GM06990 (cell line): ENCODE data around the gene PIP5K1B.
A peak's percentile ranks its signal among the peaks of the same experiment; 100 is the strongest.

Experiments
- DNase-seq: peaks from one replicate; pipeline ENCODE4 v3.0.0-alpha.2; 2011; ENCODE audit not compliant: insufficient read length; ENCODE audit errors: extremely low read depth
- H3K27me3 ChIP-seq: replicated peaks from 2 replicates; pipeline ENCODE4 v1.6.0; 2011; ENCODE audit warnings: low read length; ENCODE audit not compliant: control insufficient read depth, insufficient read depth
- H3K36me3 ChIP-seq: 2 replicates; pipeline ENCODE4 v1.5.1; 2011; ENCODE audit warnings: low read length; ENCODE audit not compliant: control insufficient read depth, insufficient read depth
- H3K4me3 ChIP-seq: replicated peaks from 2 replicates; pipeline ENCODE4 v1.5.1; 2011; ENCODE audit warnings: low read depth, mild to moderate bottlenecking, control low read depth, low read length
- TF ChIP-seq, protein P1 (sequence below): IDR thresholded peaks from 2 replicates; pipeline ENCODE4 v1.5.1; 2011; ENCODE audit warnings: low read length, control low read depth, mild to moderate bottlenecking, inconsistent platforms; ENCODE audit not compliant: insufficient read depth, poor library complexity, severe bottlenecking

The PIP5K1B gene

DNA sequence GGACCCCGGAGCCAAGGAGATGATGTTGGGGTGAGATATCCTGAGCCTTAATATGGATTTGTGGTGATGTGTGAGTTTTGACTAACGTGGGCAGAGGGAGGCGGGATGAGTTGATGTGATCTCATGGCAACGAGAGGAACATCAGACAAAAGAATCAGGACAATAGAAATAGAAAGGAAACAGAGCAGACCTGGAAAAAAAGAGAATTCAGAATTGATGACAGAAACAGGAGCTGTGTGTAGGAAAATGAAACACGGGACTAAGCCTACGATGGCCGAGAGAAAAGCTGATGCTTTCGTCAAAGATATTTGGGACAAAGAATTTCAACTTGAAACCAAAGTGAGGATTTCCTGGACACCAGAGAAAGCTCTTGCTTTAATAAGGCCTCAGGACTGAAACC, 298.0 kb downstream of the PIP5K1B start:
- Histone ChIP-seq H3K27me3 (no peaks in the 10 kb centered on the region), H3K36me3 (no peaks in the 10 kb centered on the region; the same call in 1 of the 2 replicates), H3K4me3 (no peak overlapping the region)
- TF ChIP-seq, protein P1, sequence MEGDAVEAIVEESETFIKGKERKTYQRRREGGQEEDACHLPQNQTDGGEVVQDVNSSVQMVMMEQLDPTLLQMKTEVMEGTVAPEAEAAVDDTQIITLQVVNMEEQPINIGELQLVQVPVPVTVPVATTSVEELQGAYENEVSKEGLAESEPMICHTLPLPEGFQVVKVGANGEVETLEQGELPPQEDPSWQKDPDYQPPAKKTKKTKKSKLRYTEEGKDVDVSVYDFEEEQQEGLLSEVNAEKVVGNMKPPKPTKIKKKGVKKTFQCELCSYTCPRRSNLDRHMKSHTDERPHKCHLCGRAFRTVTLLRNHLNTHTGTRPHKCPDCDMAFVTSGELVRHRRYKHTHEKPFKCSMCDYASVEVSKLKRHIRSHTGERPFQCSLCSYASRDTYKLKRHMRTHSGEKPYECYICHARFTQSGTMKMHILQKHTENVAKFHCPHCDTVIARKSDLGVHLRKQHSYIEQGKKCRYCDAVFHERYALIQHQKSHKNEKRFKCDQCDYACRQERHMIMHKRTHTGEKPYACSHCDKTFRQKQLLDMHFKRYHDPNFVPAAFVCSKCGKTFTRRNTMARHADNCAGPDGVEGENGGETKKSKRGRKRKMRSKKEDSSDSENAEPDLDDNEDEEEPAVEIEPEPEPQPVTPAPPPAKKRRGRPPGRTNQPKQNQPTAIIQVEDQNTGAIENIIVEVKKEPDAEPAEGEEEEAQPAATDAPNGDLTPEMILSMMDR, result no peak
- DNase-seq, result no peak

DNA sequence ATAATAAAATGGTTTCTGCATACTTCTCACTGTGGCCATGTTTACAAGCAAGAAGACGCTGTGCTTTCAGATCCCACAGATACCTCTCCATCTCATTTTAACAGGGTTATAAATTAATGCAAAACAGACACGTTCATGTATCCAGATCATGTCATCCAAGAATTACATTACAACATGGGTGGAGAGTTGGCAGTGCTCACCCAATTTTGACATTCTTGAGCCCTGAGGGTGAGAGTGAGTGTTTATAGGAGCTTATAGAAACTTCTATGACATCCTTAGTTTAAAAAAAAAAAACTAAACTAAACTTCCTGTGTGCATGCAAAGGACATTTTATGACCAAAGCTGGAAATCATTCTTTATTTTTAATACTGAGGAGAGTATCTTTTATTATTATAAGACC, 299.8 kb downstream of the PIP5K1B start:
- DNase-seq, result no peak
- TF ChIP-seq, protein P1, result no peak
- H3K36me3 ChIP-seq, result no peaks in the 10 kb centered on the region; the same call in 1 of the 2 replicates
- H3K4me3 ChIP-seq, result no peak overlapping the region
- H3K27me3 ChIP-seq, result no peaks in the 10 kb centered on the region

DNA sequence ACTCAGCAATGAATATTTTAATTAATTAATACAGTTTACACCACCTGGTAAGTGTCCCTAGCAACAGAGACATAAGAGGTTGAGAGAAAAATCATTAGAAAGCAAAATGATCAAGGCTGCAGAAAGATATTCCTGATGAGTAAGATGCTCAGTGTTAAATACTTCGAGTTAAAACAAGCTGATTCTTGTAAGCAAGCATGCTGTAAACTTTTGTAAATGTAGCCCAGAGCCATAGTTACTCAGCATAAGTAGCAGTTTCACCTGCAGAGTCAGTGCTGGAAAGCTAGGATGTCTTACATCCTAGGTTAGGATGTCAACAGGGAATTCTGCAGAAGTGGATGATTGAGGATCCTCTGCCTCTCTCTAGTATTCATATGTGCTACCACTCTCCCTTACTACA, 304.7 kb downstream of the PIP5K1B start:
- TF ChIP-seq, protein P1, result no peak
- Histone ChIP-seq H3K4me3 (no peak overlapping the region), H3K27me3 (no peaks in the 10 kb centered on the region), H3K36me3 (no peaks in the 10 kb centered on the region; the same call in 1 of the 2 replicates)
- no peak for DNase-seq

DNA sequence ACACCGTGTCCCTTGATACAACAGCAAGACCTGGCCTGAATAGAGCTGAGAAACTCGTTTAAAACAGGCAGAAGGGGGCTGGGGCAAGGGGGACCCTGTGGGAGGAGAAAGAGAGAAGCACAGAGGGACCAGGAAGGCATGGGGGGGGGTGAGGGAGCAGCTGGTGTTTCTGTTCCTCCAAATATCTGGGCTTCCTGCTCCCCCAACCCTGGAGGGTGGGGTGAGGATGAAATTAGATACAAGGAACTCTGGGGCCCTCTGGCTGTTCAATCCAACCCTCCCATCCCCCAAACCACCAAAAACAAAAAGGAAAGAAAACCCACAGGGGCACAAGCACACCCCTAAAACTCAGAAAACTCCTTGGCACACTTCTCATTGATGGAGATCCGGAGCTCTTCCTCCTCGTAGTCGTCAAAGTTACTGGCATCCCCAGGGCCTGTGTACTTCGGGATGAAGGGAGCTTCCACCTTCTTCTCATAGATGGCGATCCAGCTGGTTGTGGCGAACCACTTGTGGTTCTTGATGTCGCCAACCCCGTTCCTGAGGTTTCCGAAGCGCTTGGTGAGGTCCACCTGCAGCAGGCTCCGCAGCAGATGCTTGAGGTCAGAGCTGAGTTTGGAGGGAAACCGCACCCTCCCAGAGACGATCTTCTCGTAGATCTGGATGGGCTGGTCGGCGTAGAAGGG, 307.8 kb downstream of the PIP5K1B start:
- Histone ChIP-seq H3K4me3 (no peak overlapping the region), H3K27me3 (no peaks in the 10 kb centered on the region), H3K36me3 (no peaks in the 10 kb centered on the region; the same call in 1 of the 2 replicates)
- peak; percentile 19 for DNase-seq
- TF ChIP-seq, protein P1, result no peak

DNA sequence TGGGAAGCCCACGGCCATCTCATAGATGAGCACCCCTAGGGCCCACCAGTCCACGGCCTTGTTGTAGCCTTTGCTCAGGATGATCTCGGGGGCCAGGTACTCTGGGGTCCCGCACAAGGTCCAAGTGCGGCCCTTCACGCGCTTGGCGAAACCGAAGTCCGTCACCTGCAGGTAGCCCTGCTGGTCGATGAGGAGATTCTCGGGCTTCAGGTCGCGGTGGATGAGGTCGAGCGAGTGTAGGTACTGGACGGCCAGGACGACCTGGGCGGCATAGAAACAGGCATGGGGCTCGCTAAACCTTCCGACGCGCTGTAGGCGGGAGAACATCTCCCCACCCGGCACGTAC, 308.3 kb downstream of the PIP5K1B start:
- H3K4me3 ChIP-seq, result no peak overlapping the region
- TF ChIP-seq, protein P1, result no peak
- no peaks in the 10 kb centered on the region for H3K27me3 ChIP-seq
- DNase-seq, result no peak
- no peaks in the 10 kb centered on the region for H3K36me3 ChIP-seq

DNA sequence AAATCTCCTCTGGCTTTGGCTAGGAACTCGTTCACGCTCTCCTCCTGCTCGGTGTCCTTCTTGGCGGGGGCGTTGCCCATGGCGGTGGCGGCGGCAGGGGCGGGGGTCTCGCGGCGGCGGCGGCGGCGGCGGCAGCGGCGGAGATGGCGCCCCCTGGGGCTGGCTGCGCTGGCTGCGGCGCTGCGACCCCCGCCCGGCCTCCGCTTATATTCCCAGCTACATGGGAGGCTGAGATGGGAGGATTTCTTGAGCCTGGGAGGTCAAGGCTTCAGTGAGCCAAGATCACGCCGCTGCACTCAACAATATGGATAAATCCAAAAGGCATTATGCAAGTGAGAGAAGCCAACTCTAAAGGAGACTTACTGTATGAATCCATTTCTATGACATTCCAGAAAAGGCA, 309.0 kb downstream of the PIP5K1B start, which contains the start of gene PRKACG:
PRKACG (minus strand) TSS at position 101 of the 400 bp plus-strand sequence; CDS start at position 80, 21 bp downstream.
- TF ChIP-seq, protein P1, result no peak
- no peak for DNase-seq
- H3K27me3 ChIP-seq, result no peaks in the 10 kb centered on the region
- H3K4me3 ChIP-seq, result no peak within 1 kb of the TSS
- no peaks in the 10 kb centered on the region for H3K36me3 ChIP-seq
